Stimulated activated naive CD8-positive, alpha-beta T cell treated with anti-CD3 and anti-CD28 coated beads, Interleukin-15, Interleukin-2, amounts not matched to agents 100 ng/mL and 50 ng/mL, for 24 hours (primary cell): ENCODE measurements around the gene UBE2A.
A peak's percentile ranks its signal among the peaks of the same experiment; 100 is the strongest.

Experiments
- H3K27ac Mint-ChIP-seq: one replicate; pipeline ENCODE4 v1.8.0; 2021; ENCODE audit warnings: mild to moderate bottlenecking, mixed read lengths
- H3K27me3 Mint-ChIP-seq: one replicate; pipeline ENCODE4 v1.8.0; 2021; ENCODE audit warnings: mixed read lengths
- H3K36me3 Mint-ChIP-seq: one replicate; pipeline ENCODE4 v1.8.0; 2021; ENCODE audit warnings: low read depth, mixed read lengths
- H3K4me1 Mint-ChIP-seq: one replicate; pipeline ENCODE4 v1.8.0; 2021; ENCODE audit warnings: low read depth, mixed read lengths
- H3K4me3 Mint-ChIP-seq: one replicate; pipeline ENCODE4 v1.8.0; 2021; ENCODE audit warnings: mild to moderate bottlenecking, mixed read lengths
- H3K9me3 Mint-ChIP-seq: one replicate; pipeline ENCODE4 v1.8.0; 2021; ENCODE audit warnings: mixed read lengths

Gene UBE2A

DNA sequence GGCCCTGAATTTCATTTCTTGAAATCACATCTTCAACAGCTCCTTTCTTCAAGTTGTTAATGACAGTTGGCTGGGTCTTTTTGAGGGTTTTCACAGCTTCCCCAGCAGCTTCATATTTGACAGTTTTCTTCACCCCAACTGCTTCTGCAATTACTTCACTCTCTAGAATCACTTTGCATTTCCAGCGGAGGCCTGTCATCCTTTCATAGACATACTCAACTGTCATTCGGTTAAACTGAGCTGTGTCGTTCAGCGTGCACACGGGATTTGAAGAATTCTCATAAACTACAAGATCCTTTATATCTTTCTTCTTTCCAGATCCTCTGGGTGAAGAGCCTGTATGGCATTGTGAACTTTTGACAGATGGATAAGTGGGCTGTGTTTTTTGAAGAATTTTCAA is 15.4 kb downstream of the UBE2A start:
- Mint-ChIP-seq H3K4me1 (no peaks in the 10 kb centered on the region), H3K9me3 (no peaks in the 10 kb centered on the region), H3K4me3 (no peak overlapping the region), H3K36me3 (peaks cover 40% of the 10 kb centered on the region), H3K27ac (no peak overlapping the region), H3K27me3 (no peaks in the 10 kb centered on the region)

DNA sequence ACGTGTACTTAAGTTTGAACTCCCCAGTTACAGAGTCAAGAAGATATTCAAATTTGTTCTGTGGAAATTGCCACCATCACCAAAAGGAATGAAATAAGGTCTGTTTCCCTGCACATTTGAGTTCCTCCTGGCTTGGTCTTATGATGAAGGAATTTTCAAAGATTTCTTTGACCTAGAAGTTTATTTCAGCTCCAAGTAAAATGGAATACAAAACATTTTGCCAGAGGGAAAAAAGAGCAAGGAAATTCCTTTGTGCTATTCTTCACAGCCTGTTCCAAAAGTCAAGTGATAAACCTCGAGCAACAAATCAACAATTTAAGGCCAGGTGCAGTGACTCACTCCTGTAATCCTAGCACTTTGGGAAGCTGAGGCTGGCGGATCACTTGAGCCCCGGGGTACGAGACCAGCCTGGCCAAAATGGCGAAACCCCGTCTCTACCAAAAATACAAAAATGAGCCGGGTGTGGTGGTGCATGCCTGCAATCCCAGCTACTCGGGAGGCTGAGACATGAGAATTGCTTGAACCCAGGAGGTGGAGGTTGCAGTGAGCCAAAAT is 28.4 kb downstream of the UBE2A start:
- no peak overlapping the region for H3K4me3 Mint-ChIP-seq

DNA sequence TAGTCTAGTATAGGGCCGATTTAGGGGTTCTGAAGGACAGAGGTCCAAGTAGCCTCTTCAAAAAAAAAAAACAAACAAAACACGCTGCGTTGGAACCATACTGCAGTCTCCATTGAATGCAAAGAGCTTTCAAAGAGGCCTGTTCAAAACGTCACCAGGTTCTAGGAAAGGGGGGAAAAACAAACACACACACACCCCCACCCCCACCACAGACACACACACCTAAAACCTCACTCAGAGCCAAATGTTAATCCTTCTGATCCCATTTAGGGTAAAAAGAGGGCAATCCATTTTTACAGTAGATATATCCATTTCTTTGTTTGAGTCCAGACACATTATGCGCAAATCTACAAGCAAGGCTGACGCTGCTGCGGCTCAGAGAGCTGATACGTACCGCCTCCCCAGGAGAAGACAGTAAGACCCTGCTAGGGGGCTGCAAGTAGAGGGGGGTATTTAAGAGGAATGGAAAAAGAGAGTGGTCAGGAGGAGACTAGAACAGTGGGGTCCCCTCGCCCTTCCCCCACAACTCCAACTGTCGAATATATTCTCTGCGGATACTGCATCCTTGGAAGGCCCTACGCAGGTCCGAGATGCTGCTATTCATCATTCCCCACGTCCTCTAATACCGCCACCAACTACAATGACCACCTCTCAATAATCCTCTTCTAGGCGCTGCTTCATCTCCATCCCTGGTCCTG is 30.6 kb downstream of the UBE2A start:
- Mint-ChIP-seq H3K4me1 (peaks cover 45% of the 10 kb centered on the region), H3K36me3 (peaks cover 23% of the 10 kb centered on the region)

More for the DNA sequence above, 28.4 kb downstream of the UBE2A start:
- no peak overlapping the region for H3K27ac Mint-ChIP-seq
- no peaks in the 10 kb centered on the region for H3K9me3 Mint-ChIP-seq
- H3K27me3 Mint-ChIP-seq: no peaks in the 10 kb centered on the region
- H3K4me1 Mint-ChIP-seq: peaks cover 51% of the 10 kb centered on the region
- H3K36me3 Mint-ChIP-seq: peaks cover 30% of the 10 kb centered on the region

DNA sequence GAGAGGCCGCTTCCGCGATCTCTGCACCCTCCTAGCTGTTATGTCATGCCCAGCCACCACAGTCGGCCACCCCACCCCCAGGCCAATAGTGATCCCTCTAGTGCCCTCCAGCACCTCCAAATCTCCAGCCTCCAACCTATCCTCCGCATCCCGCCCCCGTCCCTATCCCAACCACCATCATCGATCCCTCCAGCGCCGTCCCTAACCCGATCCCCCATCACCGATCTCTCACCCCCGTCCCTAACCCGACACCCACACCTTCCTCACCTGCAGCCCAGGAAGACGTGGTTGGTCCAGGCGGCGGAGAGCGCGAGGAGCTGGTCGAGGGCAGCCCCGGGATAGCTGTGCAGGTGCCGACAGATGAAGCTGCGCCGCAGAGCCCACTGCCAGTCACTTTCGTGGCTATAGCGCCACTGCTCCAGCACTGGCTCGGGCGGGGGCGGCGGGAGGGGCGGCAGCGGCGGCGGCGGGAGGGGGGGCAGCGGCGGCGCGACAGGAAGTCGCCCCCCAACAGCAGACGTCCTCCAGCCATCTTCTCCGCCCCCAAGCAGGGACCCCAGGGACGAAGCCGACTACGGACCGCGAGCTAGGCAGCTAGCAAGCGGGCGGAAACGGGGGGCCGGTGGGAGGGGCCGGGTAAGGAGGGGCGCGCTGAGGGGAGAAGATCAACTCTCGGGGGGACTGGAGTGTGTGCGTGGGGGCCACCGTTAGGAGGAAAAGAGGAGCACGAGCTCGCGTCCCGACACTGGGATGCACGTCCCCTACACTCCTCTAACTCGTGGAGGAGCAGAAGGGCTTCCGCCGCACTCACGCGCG is 31.3 kb downstream of the UBE2A start:
- H3K4me1 Mint-ChIP-seq: peaks cover 41% of the 10 kb centered on the region
- H3K4me3 Mint-ChIP-seq: peak overlapping the region; percentile 93
- no peaks in the 10 kb centered on the region for H3K27me3 Mint-ChIP-seq
- H3K9me3 Mint-ChIP-seq: no peaks in the 10 kb centered on the region
- peak overlapping the region; percentile 95 for H3K27ac Mint-ChIP-seq
- H3K36me3 Mint-ChIP-seq: peaks cover 23% of the 10 kb centered on the region

More for the DNA sequence above, 30.6 kb downstream of the UBE2A start:
- H3K4me3 Mint-ChIP-seq: peak overlapping the region; percentile 93
- H3K9me3 Mint-ChIP-seq: no peaks in the 10 kb centered on the region
- no peaks in the 10 kb centered on the region for H3K27me3 Mint-ChIP-seq
- peak overlapping the region; percentile 90 for H3K27ac Mint-ChIP-seq

DNA sequence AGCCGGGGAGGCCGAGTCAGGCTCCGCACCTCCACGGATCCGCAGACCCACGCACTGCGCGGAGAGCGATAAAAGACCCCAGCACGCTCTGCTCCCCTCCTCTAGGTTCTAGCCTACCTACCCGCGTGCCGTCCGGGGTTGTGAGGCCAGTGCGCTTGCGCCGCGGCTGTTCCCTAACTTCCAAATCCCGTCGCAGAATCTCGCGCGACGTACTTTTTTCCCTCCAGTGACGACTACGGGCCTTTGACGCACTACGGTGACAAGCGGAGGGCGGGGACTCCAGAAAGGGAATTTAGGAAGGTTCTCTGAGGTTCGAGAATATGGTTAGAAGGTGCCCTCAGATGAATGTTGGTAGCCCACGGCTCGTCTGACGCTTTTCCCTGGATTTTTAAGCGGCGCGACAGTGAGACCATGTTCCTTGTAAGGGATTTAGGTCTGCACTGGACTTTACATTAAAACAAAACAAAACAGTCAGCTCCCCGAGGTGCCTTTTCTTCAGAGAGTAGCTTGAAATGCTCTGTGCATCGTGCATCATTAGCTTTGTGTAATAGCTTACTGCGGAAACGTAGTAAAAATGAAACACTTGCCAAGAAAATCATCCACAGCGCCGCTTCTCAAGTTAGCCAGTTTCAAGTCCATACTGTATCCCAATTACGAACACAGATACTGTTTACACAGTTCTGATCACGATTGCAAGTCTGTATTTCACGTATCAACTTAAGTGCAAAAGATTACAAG is 32.1 kb downstream of the UBE2A start, which contains the start of gene NKRF:
Gene NKRF (minus strand): TSS at position 145 of the 738 bp plus-strand sequence.
- H3K9me3 Mint-ChIP-seq: no peaks in the 10 kb centered on the region
- peaks cover 41% of the 10 kb centered on the region for H3K4me1 Mint-ChIP-seq
- H3K4me3 Mint-ChIP-seq: peak within 1 kb of the TSS; percentile 93
- peak within 1 kb of the TSS; percentile 95 for H3K27ac Mint-ChIP-seq
- no peaks in the 10 kb centered on the region for H3K27me3 Mint-ChIP-seq
- peaks cover 23% of the 10 kb centered on the region for H3K36me3 Mint-ChIP-seq

DNA sequence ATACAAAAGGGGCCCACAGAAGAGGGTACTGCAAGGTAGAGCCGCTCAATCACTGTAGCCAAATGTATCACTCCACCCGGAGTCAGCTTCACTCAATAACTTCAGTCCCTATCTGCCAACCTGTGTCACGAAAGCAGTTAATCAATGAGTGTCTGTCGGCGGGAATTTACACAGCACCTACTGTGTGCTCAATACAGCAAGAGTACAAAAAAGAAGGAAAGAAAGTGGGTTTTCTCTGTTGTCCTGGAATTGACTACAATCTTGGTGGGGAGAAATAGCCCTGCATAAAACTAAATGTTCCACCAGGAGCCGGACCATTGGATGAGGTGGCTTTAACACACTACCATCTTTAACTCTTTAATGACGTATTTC is 32.6 kb downstream of the UBE2A start:
- H3K27me3 Mint-ChIP-seq: no peaks in the 10 kb centered on the region
- H3K36me3 Mint-ChIP-seq: peaks cover 19% of the 10 kb centered on the region
- peak overlapping the region; percentile 95 for H3K27ac Mint-ChIP-seq
- peak overlapping the region; percentile 93 for H3K4me3 Mint-ChIP-seq
- peaks cover 37% of the 10 kb centered on the region for H3K4me1 Mint-ChIP-seq
- H3K9me3 Mint-ChIP-seq: no peaks in the 10 kb centered on the region

DNA sequence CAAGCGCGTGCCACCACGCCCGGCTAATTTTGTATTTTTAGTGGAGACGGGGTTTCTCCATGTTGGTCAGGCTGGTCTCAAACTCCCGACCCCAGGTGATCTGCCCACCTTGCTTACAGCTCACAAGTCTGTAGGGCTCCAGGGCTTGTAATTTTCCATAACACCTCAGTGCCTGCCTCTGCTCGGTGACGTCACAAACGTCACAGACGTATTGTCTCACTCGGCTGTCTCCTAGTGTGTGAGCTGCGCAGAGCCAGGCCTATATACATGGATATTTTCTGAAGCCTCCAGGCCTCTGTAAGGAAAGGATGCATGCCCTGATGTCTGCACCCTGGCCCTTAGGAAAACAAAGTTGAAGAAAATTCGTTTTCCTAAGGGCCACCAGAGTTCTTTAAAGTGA is 40.4 kb downstream of the UBE2A start:
- peaks cover 12% of the 10 kb centered on the region for H3K36me3 Mint-ChIP-seq
- no peak overlapping the region for H3K27ac Mint-ChIP-seq
- no peaks in the 10 kb centered on the region for H3K27me3 Mint-ChIP-seq
- H3K9me3 Mint-ChIP-seq: no peaks in the 10 kb centered on the region
- no peak overlapping the region for H3K4me3 Mint-ChIP-seq
- H3K4me1 Mint-ChIP-seq: peaks cover 14% of the 10 kb centered on the region

DNA sequence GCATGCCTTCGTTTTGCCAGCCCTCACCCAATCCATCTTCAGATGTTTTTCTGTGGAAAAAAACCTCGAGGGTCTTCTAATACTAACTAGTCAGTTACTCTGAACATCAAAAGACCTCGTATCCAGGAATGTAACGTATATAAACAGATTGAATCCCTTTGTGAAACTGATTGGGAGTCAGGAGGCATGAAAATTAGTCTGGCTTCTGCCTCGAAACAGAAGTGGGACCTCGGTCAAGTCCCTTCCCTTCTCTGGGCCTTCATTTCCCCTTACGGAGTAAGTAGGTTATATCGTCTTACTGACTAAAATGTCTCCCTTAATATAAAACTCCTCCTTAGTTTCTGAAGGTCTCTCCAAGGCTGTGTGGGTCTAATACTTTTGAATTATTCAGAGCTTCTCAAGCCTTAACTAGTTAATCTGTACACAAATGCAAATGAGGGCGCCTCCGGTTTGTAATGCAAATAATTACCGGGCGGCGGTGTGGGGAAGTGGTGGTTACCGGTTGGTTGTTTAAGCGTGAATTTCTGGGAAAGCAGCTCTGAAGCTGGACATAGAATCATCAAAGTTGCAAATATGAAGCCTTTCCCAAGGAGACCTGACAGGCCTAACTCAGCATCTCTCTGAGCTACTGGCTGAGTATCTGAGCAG is 43.3 kb downstream of the UBE2A start:
- peak overlapping the region; percentile 55 for H3K27ac Mint-ChIP-seq
- H3K9me3 Mint-ChIP-seq: no peaks in the 10 kb centered on the region

DNA sequence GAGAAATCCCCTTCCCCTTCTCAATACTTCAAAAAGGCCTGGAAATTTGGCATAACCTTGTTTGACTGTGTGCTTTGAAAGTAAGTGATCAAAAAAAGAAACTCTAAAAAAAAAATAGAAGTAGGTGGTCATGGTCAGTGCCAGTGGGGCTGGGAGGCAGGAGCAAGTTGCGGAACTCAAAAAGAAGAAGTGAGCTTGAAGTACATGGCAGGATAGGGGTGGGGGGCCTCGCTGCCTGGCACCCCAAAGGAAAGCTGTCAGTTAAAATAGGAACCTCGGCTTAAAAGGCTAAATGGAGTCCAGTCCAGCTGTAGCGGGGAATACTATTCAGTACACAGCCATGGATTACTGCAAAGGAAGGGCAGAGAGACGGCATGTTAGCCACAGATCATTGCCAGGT is 44.1 kb downstream of the UBE2A start:
- Mint-ChIP-seq H3K27me3 (no peaks in the 10 kb centered on the region), H3K4me1 (peaks cover 16% of the 10 kb centered on the region), H3K36me3 (peaks cover 21% of the 10 kb centered on the region)

More for the DNA sequence above, 43.3 kb downstream of the UBE2A start:
- no peak overlapping the region for H3K4me3 Mint-ChIP-seq
- peaks cover 16% of the 10 kb centered on the region for H3K36me3 Mint-ChIP-seq
- H3K4me1 Mint-ChIP-seq: peaks cover 16% of the 10 kb centered on the region
- no peaks in the 10 kb centered on the region for H3K27me3 Mint-ChIP-seq

DNA sequence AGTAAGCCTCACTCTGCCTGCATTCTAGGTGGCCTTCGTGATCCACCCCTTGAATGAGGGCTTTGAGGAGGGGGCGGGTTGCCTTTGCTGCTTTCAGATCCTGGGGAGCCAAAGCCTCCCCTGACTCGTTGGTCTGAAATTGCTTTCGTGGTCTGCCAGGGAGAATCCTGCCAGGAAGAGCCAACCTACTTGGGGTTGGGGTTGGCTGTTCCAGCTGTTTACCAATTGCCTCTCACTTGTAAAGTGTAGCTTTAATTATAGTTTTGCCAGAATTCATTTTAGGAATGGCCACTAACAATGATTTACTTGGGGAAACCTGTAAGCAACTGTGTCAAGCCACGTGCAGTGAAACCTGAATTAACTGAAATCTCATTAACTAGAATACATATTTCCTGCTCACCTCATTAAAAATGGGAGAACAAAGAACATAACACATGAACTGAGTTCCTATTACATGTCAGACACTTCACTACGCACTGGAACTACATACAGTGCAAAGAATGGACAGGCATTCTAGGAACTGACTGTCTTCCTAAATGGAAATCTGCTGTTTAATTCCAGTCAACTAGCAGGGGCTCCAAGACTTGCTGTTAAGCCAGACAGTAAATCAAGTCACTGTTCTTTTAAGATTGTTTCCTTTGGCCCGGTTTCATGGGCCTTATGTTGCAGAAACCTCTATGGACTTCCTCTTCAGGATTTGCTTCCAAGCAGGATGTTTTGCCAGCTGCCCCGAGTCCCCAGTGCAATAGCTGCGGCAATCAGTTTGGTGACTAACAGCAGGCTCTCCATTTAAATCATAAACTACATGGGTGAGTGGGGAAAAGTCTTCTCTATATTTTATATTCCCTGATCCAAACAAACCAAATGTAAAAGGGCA is 48.2 kb downstream of the UBE2A start:
- H3K27ac Mint-ChIP-seq: no peak overlapping the region

More for the DNA sequence above, 44.1 kb downstream of the UBE2A start:
- no peaks in the 10 kb centered on the region for H3K9me3 Mint-ChIP-seq
- H3K4me3 Mint-ChIP-seq: peak overlapping the region; percentile 30
- peak overlapping the region; percentile 55 for H3K27ac Mint-ChIP-seq

DNA sequence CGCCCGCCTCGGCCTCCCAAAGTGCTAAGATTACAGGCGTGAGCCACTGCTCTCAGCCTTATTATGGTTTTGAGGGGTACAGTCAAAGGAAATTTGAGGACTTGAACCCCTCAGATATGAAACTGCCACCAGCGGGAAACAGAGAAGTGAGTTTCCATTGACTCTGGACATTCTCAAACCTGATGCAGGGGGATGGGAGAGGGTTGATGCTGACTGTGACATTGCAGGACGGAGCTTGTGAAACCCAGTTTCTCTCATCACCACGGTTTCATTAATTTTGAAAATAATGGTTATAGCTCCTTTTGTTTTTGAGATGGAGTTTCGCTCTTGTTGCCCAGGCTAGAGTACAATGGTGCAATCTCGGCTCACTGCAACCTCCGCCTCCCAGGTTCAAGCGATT is 50.1 kb downstream of the UBE2A start:
- Mint-ChIP-seq H3K4me1 (peaks cover 6% of the 10 kb centered on the region), H3K36me3 (peaks cover 22% of the 10 kb centered on the region), H3K9me3 (no peaks in the 10 kb centered on the region), H3K4me3 (no peak overlapping the region), H3K27me3 (no peaks in the 10 kb centered on the region), H3K27ac (no peak overlapping the region)

More for the DNA sequence above, 48.2 kb downstream of the UBE2A start:
- peaks cover 6% of the 10 kb centered on the region for H3K4me1 Mint-ChIP-seq
- peaks cover 19% of the 10 kb centered on the region for H3K36me3 Mint-ChIP-seq
- no peaks in the 10 kb centered on the region for H3K9me3 Mint-ChIP-seq
- H3K4me3 Mint-ChIP-seq: no peak overlapping the region
- H3K27me3 Mint-ChIP-seq: no peaks in the 10 kb centered on the region

DNA sequence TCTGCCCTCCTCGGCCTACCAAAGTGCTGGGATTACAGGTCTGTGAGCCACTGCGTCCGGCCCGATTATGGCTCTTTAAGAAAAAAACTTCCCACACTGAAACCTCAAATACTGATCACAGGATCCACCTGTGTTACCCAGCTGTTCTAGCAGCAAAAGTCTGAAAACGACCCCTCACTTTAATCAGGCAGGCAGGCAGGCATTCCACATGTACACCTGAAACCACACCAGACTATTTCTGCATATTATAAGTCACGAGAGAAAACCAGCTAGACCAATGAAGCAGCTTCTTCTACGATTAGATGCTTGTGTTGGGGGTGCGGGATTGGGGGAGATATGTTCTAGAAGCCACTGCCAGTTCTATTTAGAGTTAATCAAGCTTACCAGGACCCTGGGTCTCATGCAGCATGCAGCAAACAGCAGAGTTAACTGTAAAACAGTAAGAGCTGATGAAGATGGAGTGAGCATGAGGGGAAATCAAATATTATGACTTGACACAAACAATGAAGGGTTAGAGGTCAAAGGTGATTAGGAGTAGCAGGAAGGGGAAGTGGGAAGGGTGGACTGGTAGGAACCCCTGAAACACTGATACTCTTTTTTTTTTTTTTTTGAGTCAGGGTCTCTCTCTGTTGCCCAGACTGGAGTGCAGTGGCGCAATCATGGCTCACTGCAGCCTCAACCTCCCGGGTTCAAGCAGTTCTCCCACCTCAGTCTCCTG is 50.7 kb downstream of the UBE2A start:
- Mint-ChIP-seq H3K4me1 (no peaks in the 10 kb centered on the region), H3K4me3 (no peak overlapping the region), H3K27ac (peak overlapping the region; percentile 71), H3K9me3 (no peaks in the 10 kb centered on the region), H3K27me3 (no peaks in the 10 kb centered on the region), H3K36me3 (peaks cover 24% of the 10 kb centered on the region)

DNA sequence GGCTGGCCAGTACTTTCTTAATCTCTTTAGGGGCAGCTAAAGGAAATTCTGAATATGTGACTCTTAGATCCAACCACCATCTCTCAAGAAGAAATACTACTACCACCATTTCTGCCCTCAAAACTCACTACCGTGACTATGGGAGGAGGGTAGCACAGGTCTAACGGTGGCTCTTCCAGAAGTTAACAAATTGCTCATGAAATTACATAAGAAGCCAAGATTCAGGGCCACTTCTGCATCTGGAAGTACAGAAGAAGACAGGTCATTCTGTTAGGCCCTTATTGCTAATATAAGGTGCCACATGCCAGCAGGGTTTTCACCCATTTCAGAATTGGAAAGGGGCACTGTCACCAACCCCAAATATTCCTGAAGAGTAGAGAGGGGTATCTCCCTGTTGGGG is 51.5 kb downstream of the UBE2A start:
- Mint-ChIP-seq H3K4me1 (no peaks in the 10 kb centered on the region), H3K27ac (no peak overlapping the region), H3K27me3 (no peaks in the 10 kb centered on the region)

More for the DNA sequence above, 51.5 kb downstream of the UBE2A start:
- H3K9me3 Mint-ChIP-seq: no peaks in the 10 kb centered on the region
- H3K36me3 Mint-ChIP-seq: peaks cover 26% of the 10 kb centered on the region
- H3K4me3 Mint-ChIP-seq: no peak overlapping the region
